HG02759 (cell line): ENCODE data around the gene BRD3OS.

Experiments used
- ATAC-seq: cut with Tn5 transposase; IDR thresholded peaks from one replicate; pipeline ENCODE4 v1.9.1; 2021; ENCODE audit warnings: mild to moderate bottlenecking, moderate library complexity; ENCODE audit not compliant: unreplicated experiment

BRD3OS gene

GRCh38 chr9:134024828-134025605 lies at the start of gene BRD3OS:
BRD3OS (plus strand) TSS chr9:134025481; CDS start chr9:134026748, 1,267 bp downstream.
- peak; percentile 88 for ATAC-seq

- no peak for ATAC-seq
Observed at GRCh38 chr9:133975511-133975910, 49.8 kb upstream of the BRD3OS start.

GRCh38 chr9:133976191-133976861 lies 49.0 kb upstream of the BRD3OS start:
- no peak for ATAC-seq

GRCh38 chr9:133976887-133977286 lies 48.4 kb upstream of the BRD3OS start:
- ATAC-seq = no peak

- no peak for ATAC-seq
Observed at GRCh38 chr9:133977421-133978201, 47.7 kb upstream of the BRD3OS start.

GRCh38 chr9:133978226-133978898 lies 46.9 kb upstream of the BRD3OS start:
- ATAC-seq = no peak

GRCh38 chr9:133978899-133979272 lies 46.4 kb upstream of the BRD3OS start:
- no peak for ATAC-seq

- ATAC-seq = no peak
Observed at GRCh38 chr9:133979273-133979920, 45.9 kb upstream of the BRD3OS start.

- no peak for ATAC-seq
Observed at GRCh38 chr9:133979921-133980863, 45.1 kb upstream of the BRD3OS start.

- ATAC-seq = no peak
Observed at GRCh38 chr9:133980864-133981588, 44.3 kb upstream of the BRD3OS start.

GRCh38 chr9:133981589-133981957 lies 43.7 kb upstream of the BRD3OS start:
- no peak for ATAC-seq

GRCh38 chr9:133981958-133982681 lies 43.2 kb upstream of the BRD3OS start:
- no peak for ATAC-seq

- ATAC-seq = no peak
Observed at GRCh38 chr9:133982971-133983720, 42.1 kb upstream of the BRD3OS start.

GRCh38 chr9:133986061-133986460 lies 39.2 kb upstream of the BRD3OS start:
- ATAC-seq = no peak

GRCh38 chr9:133986774-133987445 lies 38.4 kb upstream of the BRD3OS start:
- no peak for ATAC-seq

GRCh38 chr9:133987446-133987788 lies 37.9 kb upstream of the BRD3OS start:
- ATAC-seq = no peak
